ENCODE data around the gene CA5B. TPM values are rescaled to one million over a fixed set of nuclear protein-coding genes. Genes with fewer than 3 reads are reported as not detected.
"Not testable (repeated sequence)": the region's sequence is repeated elsewhere in the genome, so short reads cannot be mapped to it uniquely, and the experiment has no call there.

CA5B gene
- polyA plus RNA-seq, 1 donor from 2014 or later, result 10.3 TPM

- Histone ChIP-seq H3K9me3 (ENCODE audit: low read length) (no peaks in the 10 kb centered on the region), H3K27me3 (ENCODE audit: insufficient read depth, low read depth, low read length) (no peaks in the 10 kb centered on the region), H3K4me2 (ENCODE audit: low read length) (no peak overlapping the region), H3K79me2 (replicated peaks; ENCODE audit: insufficient read depth, low read length) (no peaks in the 10 kb centered on the region), H3K9ac (ENCODE audit: low read length) (no peak overlapping the region), H3F3A (ENCODE audit: insufficient read depth, low read length, poor library complexity, severe bottlenecking) (no peaks in the 10 kb centered on the region), H3K9me2 (ENCODE audit: insufficient read depth, low read length) (no peaks in the 10 kb centered on the region), H2AFZ (ENCODE audit: low read depth, low read length) (no peak overlapping the region), H4K20me1 (ENCODE audit: insufficient read depth) (no peaks in the 10 kb centered on the region), H3K27ac (ENCODE audit: low read length) (no peak overlapping the region), H3K4me3 (ENCODE audit: low read length) (no peak overlapping the region), H3K36me3 (ENCODE audit: insufficient read depth, low read length) (no peaks in the 10 kb centered on the region)
- TF ChIP-seq RAD21 (conservative IDR thresholded peaks at IDR 0.05), result no peak
Measured at GRCh38 chrX:15696516-15696915, 41.6 kb upstream of the CA5B start.

GRCh38 chrX:15702488-15703371, 35.3 kb upstream of the CA5B start:
- H3K9me2 ChIP-seq (ENCODE audit: insufficient read depth, low read length), result no peaks in the 10 kb centered on the region
- no peak overlapping the region for H3K9ac ChIP-seq (ENCODE audit: low read length)
- H3K9me3 ChIP-seq (ENCODE audit: low read length), result no peaks in the 10 kb centered on the region
- no peaks in the 10 kb centered on the region for H3K79me2 ChIP-seq (replicated peaks; ENCODE audit: insufficient read depth, low read length)
- H3K36me3 ChIP-seq (ENCODE audit: insufficient read depth, low read length), result no peaks in the 10 kb centered on the region
- H3K27me3 ChIP-seq (ENCODE audit: insufficient read depth, low read depth, low read length), result no peaks in the 10 kb centered on the region
- H3F3A ChIP-seq (ENCODE audit: insufficient read depth, low read length, poor library complexity, severe bottlenecking), result no peaks in the 10 kb centered on the region
- no peak overlapping the region for H3K4me2 ChIP-seq (ENCODE audit: low read length)
- H3K4me3 ChIP-seq (ENCODE audit: low read length), result no peak overlapping the region
- H4K20me1 ChIP-seq (ENCODE audit: insufficient read depth), result no peaks in the 10 kb centered on the region
- TF ChIP-seq SMC3 (conservative IDR thresholded peaks at IDR 0.05; ENCODE audit: poor library complexity) (no peak), EP300 (conservative IDR thresholded peaks at IDR 0.05; ENCODE audit: poor library complexity, severe bottlenecking) (no peak), RAD21 (conservative IDR thresholded peaks at IDR 0.05) (no peak), CTCF (IDR thresholded peaks at IDR 0.05; ENCODE audit: poor library complexity, severe bottlenecking) (no peak), EZH2 (IDR thresholded peaks at IDR 0.05; ENCODE audit: borderline replicate concordance, insufficient read depth, low read length, poor library complexity, severe bottlenecking) (no peak), POLR2AphosphoS5 (IDR thresholded peaks at IDR 0.05) (no peak), REST (IDR thresholded peaks at IDR 0.05; ENCODE audit: borderline replicate concordance) (no peak), MXI1 (conservative IDR thresholded peaks at IDR 0.05; ENCODE audit: poor library complexity, severe bottlenecking) (no peak), TAF1 (IDR thresholded peaks at IDR 0.05; ENCODE audit: low read depth) (no peak)
- H2AFZ ChIP-seq (ENCODE audit: low read depth, low read length), result no peak overlapping the region
- H3K27ac ChIP-seq (ENCODE audit: low read length), result no peak overlapping the region

- not testable (repeated sequence) for H4K20me1 ChIP-seq (ENCODE audit: insufficient read depth); H3K27me3 ChIP-seq (ENCODE audit: insufficient read depth, low read depth, low read length); H3K36me3 ChIP-seq (ENCODE audit: insufficient read depth, low read length)
Measured at GRCh38 chrX:15703809-15704208, 34.3 kb upstream of the CA5B start.

GRCh38 chrX:15704273-15704672, 33.8 kb upstream of the CA5B start:
- not testable (repeated sequence) for H3K9ac ChIP-seq (ENCODE audit: low read length); H2AFZ ChIP-seq (ENCODE audit: low read depth, low read length); H3K4me2 ChIP-seq (ENCODE audit: low read length); H3K79me2 ChIP-seq (replicated peaks; ENCODE audit: insufficient read depth, low read length); H3K27me3 ChIP-seq (ENCODE audit: insufficient read depth, low read depth, low read length); H3F3A ChIP-seq (ENCODE audit: insufficient read depth, low read length, poor library complexity, severe bottlenecking); H3K9me3 ChIP-seq (ENCODE audit: low read length); H3K4me3 ChIP-seq (ENCODE audit: low read length); H4K20me1 ChIP-seq (ENCODE audit: insufficient read depth); H3K9me2 ChIP-seq (ENCODE audit: insufficient read depth, low read length); H3K27ac ChIP-seq (ENCODE audit: low read length); H3K36me3 ChIP-seq (ENCODE audit: insufficient read depth, low read length)

More at GRCh38 chrX:15703809-15704208, 34.3 kb upstream of the CA5B start:
- H3K27ac ChIP-seq (ENCODE audit: low read length); H2AFZ ChIP-seq (ENCODE audit: low read depth, low read length); H3K4me3 ChIP-seq (ENCODE audit: low read length); H3K9ac ChIP-seq (ENCODE audit: low read length); H3K9me3 ChIP-seq (ENCODE audit: low read length); H3K79me2 ChIP-seq (replicated peaks; ENCODE audit: insufficient read depth, low read length); H3K9me2 ChIP-seq (ENCODE audit: insufficient read depth, low read length); H3K4me2 ChIP-seq (ENCODE audit: low read length); H3F3A ChIP-seq (ENCODE audit: insufficient read depth, low read length, poor library complexity, severe bottlenecking): not testable (repeated sequence)
